Heart left ventricle (tissue), 13 donors: ENCODE results near the gene DCDC2C.

Experiments used
- POLR2A ChIP-seq, 2 donors: fragments of 450-650 bp; IDR thresholded peaks; one replicate each; pipeline ENCODE4 v1.6.1; 2017; ENCODE audit warnings: antibody characterized with exemption in 2 of 2, mild to moderate bottlenecking in 2 of 2, moderate library complexity in 2 of 2
- TF ChIP-seq, protein P1 (sequence below), 12 donors: fragments of 200-600 bp; sonication (generic) in 4 of 12; IDR thresholded peaks; one replicate each; pipeline versions ENCODE4 v1.5.0 to v1.8.0; 2018 to 2022; ENCODE audit warnings: antibody characterized with exemption in 12 of 12, mild to moderate bottlenecking in 5 of 12
- donor health status: ischemic (EF 13 %, LVEDD 7.1; RV severe dilation, severe dysfunction).
- donor health status: DM: no; HTN: yes; CAD: no.
- donor health status: DM: no; HTN: no; CAD: no.
- donor health status: ischemic (EF 25% LVEDD 6.9; RV normal size, moderate dysfunction).
- donor health status: ischemic (EF 25% LVEDD 5.7; RV mildly dilated, moderate dysfunction).
- donor health status: ischemic (EF 35%, LVEDD 5.7; RV mildly dilated, moderate dysfunction).
- donor health status: nonischemic (EF 11% LVEDD 7.7; RV severe dilation, severe dysfunction).
- donor health status: DM: yes; HTN: yes; CAD: no.
- donor health status: PGD.
- donor health status: ischemic (EF 29% LVEDD 5.4; RV normal size, mild dysfunction).
- donor health status: nonischemic (EF 23%, LVEDD 6.1; RV moderate dilation, normal function).

DNA sequence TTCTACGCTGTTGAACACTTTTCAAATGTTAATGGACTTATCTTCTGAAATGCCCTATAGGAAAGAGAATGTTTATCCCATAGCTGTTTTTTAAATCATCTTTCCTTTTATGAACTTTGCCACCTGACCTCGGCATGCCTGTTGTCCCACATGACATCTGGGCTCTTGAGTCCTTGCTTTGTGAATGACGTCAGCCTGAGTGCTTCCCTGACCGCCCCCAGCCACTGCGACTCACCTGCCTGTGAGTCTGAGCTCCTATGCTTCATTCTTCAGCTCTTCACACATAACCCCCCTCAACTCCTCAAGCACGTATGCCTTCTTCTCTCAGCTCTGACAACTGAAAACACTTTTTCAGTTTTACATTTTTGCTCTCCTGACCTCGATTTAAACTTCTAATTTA, 166.8 kb downstream of the DCDC2C start:
- TF ChIP-seq, protein P1, sequence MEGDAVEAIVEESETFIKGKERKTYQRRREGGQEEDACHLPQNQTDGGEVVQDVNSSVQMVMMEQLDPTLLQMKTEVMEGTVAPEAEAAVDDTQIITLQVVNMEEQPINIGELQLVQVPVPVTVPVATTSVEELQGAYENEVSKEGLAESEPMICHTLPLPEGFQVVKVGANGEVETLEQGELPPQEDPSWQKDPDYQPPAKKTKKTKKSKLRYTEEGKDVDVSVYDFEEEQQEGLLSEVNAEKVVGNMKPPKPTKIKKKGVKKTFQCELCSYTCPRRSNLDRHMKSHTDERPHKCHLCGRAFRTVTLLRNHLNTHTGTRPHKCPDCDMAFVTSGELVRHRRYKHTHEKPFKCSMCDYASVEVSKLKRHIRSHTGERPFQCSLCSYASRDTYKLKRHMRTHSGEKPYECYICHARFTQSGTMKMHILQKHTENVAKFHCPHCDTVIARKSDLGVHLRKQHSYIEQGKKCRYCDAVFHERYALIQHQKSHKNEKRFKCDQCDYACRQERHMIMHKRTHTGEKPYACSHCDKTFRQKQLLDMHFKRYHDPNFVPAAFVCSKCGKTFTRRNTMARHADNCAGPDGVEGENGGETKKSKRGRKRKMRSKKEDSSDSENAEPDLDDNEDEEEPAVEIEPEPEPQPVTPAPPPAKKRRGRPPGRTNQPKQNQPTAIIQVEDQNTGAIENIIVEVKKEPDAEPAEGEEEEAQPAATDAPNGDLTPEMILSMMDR (IDR thresholded peaks at IDR 0.05) = no peak
- TF ChIP-seq POLR2A (IDR thresholded peaks at IDR 0.05) = no peak
